ENCODE data around the gene GPR32.

GRCh38 chr19:50784710-50785109 lies 14.4 kb downstream of the GPR32 start:
- no peak for TF ChIP-seq CTCF (IDR thresholded peaks at IDR 0.05)
- TF ChIP-seq EP300 (IDR thresholded peaks at IDR 0.05), result no peak
- no peak for TF ChIP-seq POLR2A (IDR thresholded peaks at IDR 0.05)
